Right lobe of liver (tissue), 4 donors: Measurements from ENCODE around the gene XRCC6.

ENCODE experiments used
- CTCF ChIP-seq, 4 donors: fragments of 200-600 bp in 3 of 4; fragments of 450-650 bp in 1 of 4; IDR thresholded peaks; one replicate each; pipeline versions ENCODE4 v1.5.1 to v1.8.0; 2016 to 2022; ENCODE audit warnings: antibody characterized with exemption in 4 of 4, mild to moderate bottlenecking in 2 of 4
- POLR2A ChIP-seq: fragments of 450-650 bp; IDR thresholded peaks from one replicate; pipeline ENCODE4 v1.6.1; 2017; ENCODE audit warnings: antibody characterized with exemption, mild to moderate bottlenecking
- donor health status: DM: no; HTN: no; CAD: no.
- donor health status: DM: no; HTN: no; CAD: no.
- donor health status: DM: no; HTN: yes; CAD: no.

- TF ChIP-seq CTCF (IDR thresholded peaks at IDR 0.05) (no peak), POLR2A (no peak)
Measured at GRCh38 chr22:41597635-41597953, 23.5 kb upstream of the XRCC6 start.
